Cardiac fibroblast (primary cell): Measurements from ENCODE around the gene SLC6A6.
"Not testable (repeated sequence)": the region's sequence is repeated elsewhere in the genome, so short reads cannot be mapped to it uniquely, and the experiment has no call there.

Experiments
- DNase-seq, 2 donors: peaks; one replicate each; pipeline versions ENCODE4 v3.0.0 to v3.0.0-alpha.2; 2010; ENCODE audit warnings: low read depth in 2 of 2
- H3K4me3 ChIP-seq, 2 donors: replicated peaks in 1 of 2; 1 replicate in 1 of 2; 2 replicates in 1 of 2; pipeline ENCODE4 v1.5.1; 2011; ENCODE audit warnings: low read depth in 2 of 2, low read length in 2 of 2, mild to moderate bottlenecking in 2 of 2, moderate library complexity in 1 of 2
- TF ChIP-seq, protein P1 (sequence below): IDR thresholded peaks from one replicate; pipeline ENCODE4 v1.5.1; 2011; ENCODE audit warnings: low read depth, mild to moderate bottlenecking, low read length, inconsistent platforms

The SLC6A6 gene

DNA sequence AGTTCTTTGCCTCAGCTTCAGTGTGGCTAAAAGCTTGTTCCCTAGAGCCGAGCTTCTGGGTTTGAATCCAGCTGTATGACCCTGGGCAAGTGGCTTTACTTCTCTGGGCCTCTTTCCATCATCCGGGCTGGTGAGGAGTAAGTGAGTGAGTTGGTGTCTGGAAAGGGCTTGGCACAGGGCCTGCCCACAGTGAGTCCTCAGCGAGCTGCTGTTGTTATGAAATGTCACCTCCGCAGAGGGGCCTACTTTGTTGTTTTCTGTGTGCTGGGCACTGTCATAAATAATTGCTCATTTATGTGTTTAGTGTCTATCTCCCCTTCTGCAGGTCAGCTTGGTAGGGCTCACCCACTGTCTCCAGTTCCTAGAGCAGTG lies 31.7 kb downstream of the SLC6A6 start:
- TF ChIP-seq, protein P1, sequence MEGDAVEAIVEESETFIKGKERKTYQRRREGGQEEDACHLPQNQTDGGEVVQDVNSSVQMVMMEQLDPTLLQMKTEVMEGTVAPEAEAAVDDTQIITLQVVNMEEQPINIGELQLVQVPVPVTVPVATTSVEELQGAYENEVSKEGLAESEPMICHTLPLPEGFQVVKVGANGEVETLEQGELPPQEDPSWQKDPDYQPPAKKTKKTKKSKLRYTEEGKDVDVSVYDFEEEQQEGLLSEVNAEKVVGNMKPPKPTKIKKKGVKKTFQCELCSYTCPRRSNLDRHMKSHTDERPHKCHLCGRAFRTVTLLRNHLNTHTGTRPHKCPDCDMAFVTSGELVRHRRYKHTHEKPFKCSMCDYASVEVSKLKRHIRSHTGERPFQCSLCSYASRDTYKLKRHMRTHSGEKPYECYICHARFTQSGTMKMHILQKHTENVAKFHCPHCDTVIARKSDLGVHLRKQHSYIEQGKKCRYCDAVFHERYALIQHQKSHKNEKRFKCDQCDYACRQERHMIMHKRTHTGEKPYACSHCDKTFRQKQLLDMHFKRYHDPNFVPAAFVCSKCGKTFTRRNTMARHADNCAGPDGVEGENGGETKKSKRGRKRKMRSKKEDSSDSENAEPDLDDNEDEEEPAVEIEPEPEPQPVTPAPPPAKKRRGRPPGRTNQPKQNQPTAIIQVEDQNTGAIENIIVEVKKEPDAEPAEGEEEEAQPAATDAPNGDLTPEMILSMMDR: no peak
- DNase-seq: peak; percentile 61 to 69
- H3K4me3 ChIP-seq: no peak overlapping the region

DNA sequence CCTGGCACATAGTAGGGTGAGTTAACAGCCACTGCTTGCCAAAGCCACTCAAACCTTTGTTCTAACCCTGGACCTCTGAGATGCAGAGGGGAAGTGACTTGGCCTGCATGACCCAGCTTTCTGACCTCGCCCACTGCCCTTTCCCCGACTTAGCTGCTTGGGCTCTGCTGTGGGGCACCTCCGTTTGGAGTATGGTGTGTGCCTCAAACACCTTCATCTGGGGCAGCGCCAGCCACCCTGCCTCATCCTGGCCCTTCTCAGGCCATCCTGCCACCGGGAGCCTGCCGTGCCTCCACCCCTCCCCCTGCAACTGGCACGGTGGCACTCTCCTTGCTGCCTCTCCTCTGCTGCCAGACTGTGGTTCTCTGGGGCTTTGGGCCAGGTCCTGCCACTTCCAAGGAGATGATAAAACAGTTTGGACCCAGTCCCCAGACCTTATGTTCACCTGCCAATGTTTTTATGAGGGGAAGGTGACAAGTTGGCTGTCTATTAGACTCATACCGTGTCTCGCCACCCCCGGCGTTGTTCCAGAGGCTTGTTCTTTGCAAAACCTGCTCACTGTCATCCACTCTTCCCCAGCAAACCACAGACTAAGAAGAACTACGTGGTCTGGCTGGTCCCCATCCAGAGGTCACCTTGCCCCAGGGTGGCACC lies 32.2 kb downstream of the SLC6A6 start:
- TF ChIP-seq, protein P1: no peak
- H3K4me3 ChIP-seq: no peak overlapping the region
- DNase-seq: no peak

DNA sequence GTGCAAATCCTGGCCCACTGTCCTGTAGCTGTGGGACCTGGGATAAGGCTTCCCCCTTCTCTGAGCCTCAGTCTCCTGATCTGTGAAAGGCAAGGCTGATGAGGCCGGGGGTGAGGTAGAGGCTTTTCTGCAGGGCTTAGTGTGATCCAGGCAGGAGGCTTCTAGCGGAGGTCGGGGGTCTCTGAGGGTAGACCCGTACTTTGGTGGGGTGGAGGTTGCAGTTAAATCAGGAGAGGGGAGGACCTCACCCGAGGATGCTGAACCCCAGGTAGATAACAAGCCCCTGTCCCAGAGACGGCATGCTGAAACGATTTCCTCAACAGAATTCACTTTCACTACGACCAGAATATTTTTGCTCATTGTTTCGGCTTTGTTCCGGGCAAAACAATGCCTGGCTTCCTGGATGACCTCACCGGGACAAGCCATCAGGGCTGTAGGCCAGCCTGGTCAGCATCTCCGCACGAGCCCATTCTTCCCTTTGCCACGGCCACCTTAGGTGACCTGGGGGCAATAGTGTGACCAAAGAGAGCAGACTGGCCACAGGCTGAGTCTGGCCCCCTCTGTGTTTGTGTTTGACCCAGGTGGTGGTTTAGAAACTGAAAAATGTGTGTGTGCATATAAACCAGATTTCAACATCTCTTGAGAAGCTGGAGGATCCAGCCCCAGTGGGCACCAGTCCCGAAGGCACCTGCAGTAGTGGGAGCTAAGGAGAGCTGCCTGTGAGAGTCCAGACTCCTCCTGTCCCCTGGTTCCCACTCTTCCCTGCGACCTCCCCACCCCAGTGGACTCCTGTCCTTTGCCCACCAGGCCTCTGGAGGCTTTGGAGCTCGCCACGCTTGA lies 33.0 kb downstream of the SLC6A6 start:
- no peak overlapping the region for H3K4me3 ChIP-seq
- peak; percentile 53 to 65 for DNase-seq
- TF ChIP-seq, protein P1: no peak

DNA sequence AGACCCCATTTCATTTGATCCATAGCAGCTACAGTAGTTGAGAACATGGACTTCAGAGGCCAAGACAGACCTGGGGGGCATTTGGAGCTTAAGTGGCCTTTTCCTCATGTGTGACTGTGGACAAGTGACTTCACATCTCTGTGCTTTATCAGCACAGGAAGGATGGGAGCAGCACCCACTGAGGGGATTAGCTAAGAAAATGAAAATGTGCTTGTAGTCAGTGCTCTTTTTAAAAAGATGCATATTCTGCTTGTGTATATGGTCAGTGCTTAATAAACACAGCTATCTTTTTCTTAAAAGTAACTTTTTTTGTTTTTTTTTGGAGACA lies 34.5 kb downstream of the SLC6A6 start:
- DNase-seq: no peak
- H3K4me3 ChIP-seq: no peak overlapping the region
- TF ChIP-seq, protein P1: no peak

DNA sequence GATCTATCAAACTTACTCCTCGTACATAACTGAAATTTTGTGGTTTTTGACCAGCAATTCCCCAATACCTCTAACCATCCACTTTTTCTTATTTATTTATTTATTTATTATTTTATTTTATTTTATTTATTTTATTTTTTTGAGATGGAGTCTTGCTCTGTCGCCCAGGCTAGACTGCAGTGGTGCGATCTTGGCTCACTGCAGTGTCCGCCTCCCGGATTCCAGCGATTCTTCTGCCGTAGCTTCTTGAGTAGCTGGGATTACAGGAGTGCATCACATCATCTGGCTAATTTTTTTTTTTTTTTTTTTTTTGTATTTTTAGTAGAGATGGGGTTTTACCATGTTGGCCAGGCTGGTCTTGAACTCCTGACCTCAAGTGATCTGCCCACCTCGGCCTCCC lies 35.3 kb downstream of the SLC6A6 start:
- DNase-seq, H3K4me3 ChIP-seq: not testable (repeated sequence)

DNA sequence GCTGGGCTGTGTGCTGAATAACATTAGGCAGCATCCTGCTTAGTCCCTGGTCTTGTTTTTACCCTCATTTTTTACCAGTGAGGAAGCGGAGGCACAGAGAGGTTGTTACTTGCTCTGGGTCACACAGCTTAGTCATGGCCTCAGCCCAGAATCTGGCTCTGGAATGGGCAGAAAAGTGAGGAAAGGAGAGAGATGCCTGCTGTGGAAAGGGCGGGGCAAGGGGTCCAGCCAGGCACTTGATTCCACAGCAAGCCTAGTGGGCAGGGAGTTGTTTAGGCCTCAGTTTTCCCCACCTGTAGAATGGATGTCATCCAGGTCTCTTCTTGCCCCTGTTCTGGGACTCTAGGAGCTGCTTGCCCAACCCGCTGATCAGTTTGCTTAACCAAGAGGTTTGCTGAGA lies 35.9 kb downstream of the SLC6A6 start:
- TF ChIP-seq, protein P1: no peak
- H3K4me3 ChIP-seq: no peak overlapping the region
- no peak for DNase-seq

DNA sequence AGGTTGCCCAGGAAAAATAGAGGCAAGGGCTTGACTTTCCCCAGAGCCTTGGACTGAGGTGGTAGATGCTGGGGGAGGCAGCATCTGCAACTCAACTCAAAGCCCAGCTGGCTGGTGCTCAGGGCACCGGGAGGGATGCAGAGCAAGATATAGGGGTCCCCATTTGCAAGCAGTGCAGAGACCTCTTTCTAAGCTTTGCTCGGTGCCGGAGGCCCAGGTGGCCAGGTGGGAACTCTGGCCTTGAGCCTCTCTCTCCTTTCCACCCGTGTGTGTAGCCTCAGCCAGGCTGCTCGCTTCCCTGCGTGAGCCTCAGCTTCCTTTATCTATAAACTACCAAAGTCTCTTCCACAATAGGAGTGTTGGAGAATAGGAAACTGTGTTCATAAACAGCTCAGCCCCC lies 36.5 kb downstream of the SLC6A6 start:
- DNase-seq: no peak
- H3K4me3 ChIP-seq: no peak overlapping the region
- TF ChIP-seq, protein P1: no peak
